Measurements from ENCODE around the gene NFIA. TPM values are rescaled to one million over a fixed set of nuclear protein-coding genes. Genes with fewer than 3 reads are reported as not detected.

Gene NFIA
- total RNA-seq, 4 donors from 2014 or later, result 134 to 183 (median 148) TPM

DNA sequence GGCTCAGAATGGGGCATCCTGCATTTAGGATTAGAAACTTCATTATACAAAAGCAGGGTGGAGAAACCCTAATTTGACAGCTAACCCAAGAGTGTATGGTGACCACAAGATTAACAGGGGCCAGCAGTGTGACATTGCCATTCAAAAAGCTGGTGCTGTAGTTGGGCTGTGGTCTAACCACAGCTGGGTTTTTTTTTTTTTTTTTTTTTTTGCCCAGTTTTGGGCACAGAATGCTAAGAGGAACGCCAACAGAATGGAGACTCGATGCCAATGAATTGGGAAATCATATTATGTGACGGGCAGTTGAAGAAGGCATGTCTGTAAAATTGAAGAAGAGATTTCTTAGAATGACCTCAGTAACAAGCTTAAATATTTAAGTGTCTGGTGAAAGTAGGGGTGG lies 58.4 kb downstream of the NFIA start:
- H3K4me3 ChIP-seq, result no peak overlapping the region
- DNase-seq (ENCODE audit: extremely low spot score), result no peak
- no peak for TF ChIP-seq EP300 (IDR thresholded peaks at IDR 0.05)
- TF ChIP-seq POLR2A (IDR thresholded peaks at IDR 0.05; ENCODE audit: low read depth), result no peak
- TF ChIP-seq, protein P1, sequence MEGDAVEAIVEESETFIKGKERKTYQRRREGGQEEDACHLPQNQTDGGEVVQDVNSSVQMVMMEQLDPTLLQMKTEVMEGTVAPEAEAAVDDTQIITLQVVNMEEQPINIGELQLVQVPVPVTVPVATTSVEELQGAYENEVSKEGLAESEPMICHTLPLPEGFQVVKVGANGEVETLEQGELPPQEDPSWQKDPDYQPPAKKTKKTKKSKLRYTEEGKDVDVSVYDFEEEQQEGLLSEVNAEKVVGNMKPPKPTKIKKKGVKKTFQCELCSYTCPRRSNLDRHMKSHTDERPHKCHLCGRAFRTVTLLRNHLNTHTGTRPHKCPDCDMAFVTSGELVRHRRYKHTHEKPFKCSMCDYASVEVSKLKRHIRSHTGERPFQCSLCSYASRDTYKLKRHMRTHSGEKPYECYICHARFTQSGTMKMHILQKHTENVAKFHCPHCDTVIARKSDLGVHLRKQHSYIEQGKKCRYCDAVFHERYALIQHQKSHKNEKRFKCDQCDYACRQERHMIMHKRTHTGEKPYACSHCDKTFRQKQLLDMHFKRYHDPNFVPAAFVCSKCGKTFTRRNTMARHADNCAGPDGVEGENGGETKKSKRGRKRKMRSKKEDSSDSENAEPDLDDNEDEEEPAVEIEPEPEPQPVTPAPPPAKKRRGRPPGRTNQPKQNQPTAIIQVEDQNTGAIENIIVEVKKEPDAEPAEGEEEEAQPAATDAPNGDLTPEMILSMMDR (IDR thresholded peaks at IDR 0.05), result no peak
- no peak for TF ChIP-seq POLR2AphosphoS5 (IDR thresholded peaks at IDR 0.05)
- 54% methylated on average over 3 of the region's 3 CpGs for WGBS
- peaks cover 36 to 82% (median 70%) of the 10 kb centered on the region in 4 donors for H3K4me1 ChIP-seq
- H3K36me3 ChIP-seq, result no peaks in the 10 kb centered on the region
- H3K27me3 ChIP-seq, result no peaks in the 10 kb centered on the region
- H3K9me3 ChIP-seq, result no peaks in the 10 kb centered on the region
- intact Hi-C loops (cut with DNase I), result no loop called here
- peak overlapping the region in 2 of 4 donors; percentile 4 to 42 for H3K27ac ChIP-seq (replicated peaks in 1 of 4)

GRCh38 chr1:61141288-61142042 lies 59.1 kb downstream of the NFIA start:
- no peaks in the 10 kb centered on the region for H3K9me3 ChIP-seq
- H3K36me3 ChIP-seq, result no peaks in the 10 kb centered on the region
- no peak overlapping the region for H3K4me3 ChIP-seq
- H3K27me3 ChIP-seq, result no peaks in the 10 kb centered on the region
- no peak for DNase-seq (ENCODE audit: extremely low spot score)
- 59% methylated on average over 9 of the region's 9 CpGs for WGBS
- intact Hi-C loops (cut with DNase I), result no loop called here
- peaks cover 36 to 82% (median 75%) of the 10 kb centered on the region in 4 donors for H3K4me1 ChIP-seq
- H3K27ac ChIP-seq (replicated peaks in 1 of 4), result peak overlapping the region in 2 of 4 donors; percentile 4 to 42
- TF ChIP-seq POLR2AphosphoS5 (IDR thresholded peaks at IDR 0.05) (no peak), POLR2A (IDR thresholded peaks at IDR 0.05; ENCODE audit: low read depth) (no peak), EP300 (IDR thresholded peaks at IDR 0.05) (no peak)
- TF ChIP-seq, protein P1 (IDR thresholded peaks at IDR 0.05), result no peak

DNA sequence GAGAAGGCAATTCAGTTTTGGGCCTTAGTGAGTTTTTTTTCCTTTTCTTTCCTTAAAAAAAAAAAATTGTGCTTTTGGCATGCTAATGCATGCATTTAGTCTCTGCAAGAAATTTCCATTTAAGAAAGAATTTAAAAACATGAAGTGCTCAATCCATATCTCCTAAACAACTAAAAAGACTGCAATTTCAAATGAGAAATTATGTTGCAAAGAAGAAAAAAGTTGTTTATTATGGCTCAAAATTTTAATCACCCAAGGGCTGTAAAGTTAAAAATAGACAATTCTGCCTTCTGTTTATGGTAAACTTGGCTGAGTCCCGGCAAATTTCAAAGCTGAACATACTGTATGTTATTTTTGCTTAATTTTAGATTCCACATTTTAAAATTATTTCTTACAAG lies 59.7 kb downstream of the NFIA start:
- Histone ChIP-seq H3K9me3 (no peaks in the 10 kb centered on the region), H3K4me1 (peaks cover 36 to 84% (median 76%) of the 10 kb centered on the region in 4 donors), H3K27ac (replicated peaks in 1 of 4) (no peak overlapping the region), H3K36me3 (no peaks in the 10 kb centered on the region), H3K4me3 (no peak overlapping the region), H3K27me3 (no peaks in the 10 kb centered on the region)
- WGBS, result 30% methylated on average over 1 of the region's 1 CpG
- DNase-seq (ENCODE audit: extremely low spot score), result no peak
- TF ChIP-seq POLR2AphosphoS5 (IDR thresholded peaks at IDR 0.05), result no peak
- TF ChIP-seq, protein P1 (IDR thresholded peaks at IDR 0.05), result no peak
- TF ChIP-seq EP300 (IDR thresholded peaks at IDR 0.05), result no peak
- intact Hi-C loops (cut with DNase I), result no loop called here

- H3K9me3 ChIP-seq, result no peaks in the 10 kb centered on the region
- no peak overlapping the region for H3K4me3 ChIP-seq
- peak in 1 of 2 donors; percentile 9 for TF ChIP-seq POLR2AphosphoS5 (IDR thresholded peaks at IDR 0.05)
- no peak for TF ChIP-seq POLR2A (IDR thresholded peaks at IDR 0.05; ENCODE audit: low read depth)
- intact Hi-C loops (cut with DNase I), result no loop called here
- H3K4me1 ChIP-seq, result peaks cover 40 to 91% (median 80%) of the 10 kb centered on the region in 4 donors
- 81% methylated on average over 11 of the region's 11 CpGs for WGBS
- no peaks in the 10 kb centered on the region for H3K27me3 ChIP-seq
- no peaks in the 10 kb centered on the region for H3K36me3 ChIP-seq
- no peak for DNase-seq (ENCODE audit: extremely low spot score)
- peak overlapping the region in 1 of 4 donors; percentile 24 for H3K27ac ChIP-seq (replicated peaks in 1 of 4)
Measured at GRCh38 chr1:61142726-61143500, 60.6 kb downstream of the NFIA start.

- Histone ChIP-seq H3K27me3 (no peaks in the 10 kb centered on the region), H3K4me1 (peaks cover 47 to 93% (median 82%) of the 10 kb centered on the region in 4 donors), H3K4me3 (no peak overlapping the region), H3K27ac (replicated peaks in 1 of 4) (peak overlapping the region in 2 of 4 donors; percentile 7 to 24), H3K9me3 (no peaks in the 10 kb centered on the region), H3K36me3 (no peaks in the 10 kb centered on the region)
- 67% methylated on average over 5 of the region's 5 CpGs for WGBS
- no peak for DNase-seq (ENCODE audit: extremely low spot score)
- intact Hi-C loops (cut with DNase I), result no loop called here
- TF ChIP-seq POLR2A (IDR thresholded peaks at IDR 0.05; ENCODE audit: low read depth) (no peak), EP300 (IDR thresholded peaks at IDR 0.05) (no peak), POLR2AphosphoS5 (IDR thresholded peaks at IDR 0.05) (no peak)
- TF ChIP-seq, protein P1 (IDR thresholded peaks at IDR 0.05), result no peak
Measured at GRCh38 chr1:61143821-61144424, 61.6 kb downstream of the NFIA start.

Measured in esophagus muscularis mucosa (tissue), 4 donors.